HCT116 (cell line): ENCODE measurements around the gene RIMBP2. TPM values are rescaled to one million over a fixed set of nuclear protein-coding genes. Genes with fewer than 3 reads are reported as not detected.

Experiments
- ATAC-seq: fragments of 200-7000 bp; cut with Tn5 transposase; 2 replicates; pipeline ENCODE4 v1.9.1; 2020; ENCODE audit warnings: mild to moderate bottlenecking, moderate library complexity
- BruUV-seq: library from RNA; stranded (reverse); fragments of 400-500 nt; replicated peaks from 2 replicates; lab custom pipeline; 2021; lab: Mats Ljungman, UMichigan
- CTCF ChIA-PET: fragments of 300-600 bp; sonication (Branson Sonifier 250); formaldehyde crosslinking; loops from one replicate; lab custom pipeline; 2021; ENCODE audit warnings: antibody characterized with exemption; lab: Charles Lee
- POLR2A ChIA-PET: fragments of 300-600, 350-600 bp; sonication (Branson Sonifier 250); formaldehyde crosslinking; loops from one replicate; lab custom pipeline; 2021; ENCODE audit warnings: antibody characterized with exemption; lab: Charles Lee
- RAD21 ChIA-PET, 2 experiments: fragments of 300-600 bp; sonication (Branson Sonifier 250); formaldehyde crosslinking; loops; one replicate each; lab custom pipeline; 2023; ENCODE audit warnings: low total read pairs in 2 of 2; ENCODE audit not compliant: uncharacterized antibody in 2 of 2, unreplicated experiment in 2 of 2, low non-redundant PET in 1 of 2; lab: Charles Lee
- DNase-seq: peaks from one replicate; pipeline ENCODE4 v3.0.0-alpha.2; 2010; ENCODE audit warnings: low read depth, low spot score
- H2AFZ ChIP-seq: fragments of 200-600 bp; shearing (Covaris generic), sonication (generic); 2 replicates; pipeline ENCODE4 v1.6.1; 2017; ENCODE audit warnings: low read depth, mixed run types, mixed read lengths, antibody characterized with exemption, low read length; ENCODE audit not compliant: poor library complexity, severe bottlenecking
- H3K27ac ChIP-seq: 2 replicates; pipeline ENCODE4 v1.5.1; 2012; ENCODE audit warnings: low read depth, low read length
- H3K27me3 ChIP-seq: fragments of 200-600 bp; sonication (generic); 2 replicates; pipeline ENCODE4 v1.6.1; 2016; ENCODE audit warnings: mixed run types, low read length, mixed read lengths; ENCODE audit not compliant: insufficient read depth
- H3K36me3 ChIP-seq, 2 experiments: fragments of 200-500 bp in 1 of 2; fragments of 200-600 bp in 1 of 2; sonication (Bioruptor generic) in 1 of 2; sonication (generic) in 1 of 2; 2 replicates each; pipeline versions ENCODE4 v1.5.1 to v1.6.1; 2014 to 2016; ENCODE audit warnings: low read length in 2 of 2, inconsistent platforms in 1 of 2, mixed read lengths in 1 of 2, mixed run types in 1 of 2; ENCODE audit not compliant: insufficient read depth in 2 of 2, control insufficient read depth in 1 of 2
- H3K4me1 ChIP-seq, 2 experiments: fragments of 200-600 bp in 1 of 2; sonication (generic) in 1 of 2; 2 replicates each; pipeline versions ENCODE4 v1.5.1 to v1.6.1; 2012 to 2017; ENCODE audit warnings: low read length in 2 of 2, inconsistent platforms in 1 of 2, mild to moderate bottlenecking in 1 of 2, mixed read lengths in 1 of 2, mixed run types in 1 of 2, moderate library complexity in 1 of 2; ENCODE audit not compliant: insufficient read depth in 2 of 2, control insufficient read depth in 1 of 2
- H3K4me2 ChIP-seq: fragments of 200-600 bp; sonication (generic); 2 replicates; pipeline ENCODE4 v1.6.1; 2017; ENCODE audit warnings: mixed run types, low read length, mixed read lengths
- H3K4me3 ChIP-seq, 2 experiments: fragments of 200-600 bp in 1 of 2; sonication (generic) in 1 of 2; replicated peaks in 1 of 2; 2 replicates each; pipeline ENCODE4 v1.5.1; 2011 to 2016; ENCODE audit warnings: low read length in 2 of 2, control low read depth in 1 of 2, low read depth in 1 of 2, mild to moderate bottlenecking in 1 of 2, mixed read lengths in 1 of 2, mixed run types in 1 of 2
- H3K79me2 ChIP-seq: fragments of 200-600 bp; sonication (generic); 2 replicates; pipeline ENCODE4 v1.6.1; 2017; ENCODE audit warnings: mild to moderate bottlenecking, mixed run types, low read length, moderate library complexity, mixed read lengths; ENCODE audit not compliant: insufficient read depth
- H3K9ac ChIP-seq: fragments of 200-600 bp; sonication (generic); 2 replicates; pipeline ENCODE4 v1.6.1; 2016; ENCODE audit warnings: low read length, mixed read lengths
- H3K9me2 ChIP-seq: fragments of 200-600 bp; sonication (generic), shearing (Covaris generic); 2 replicates; pipeline ENCODE4 v1.6.1; 2017; ENCODE audit warnings: mixed run types, mild to moderate bottlenecking, moderate library complexity; ENCODE audit not compliant: insufficient read depth
- H3K9me3 ChIP-seq, 2 experiments: fragments of 200-500 bp in 1 of 2; fragments of 200-600 bp in 1 of 2; sonication (Bioruptor generic) in 1 of 2; sonication (generic) in 1 of 2; 2 replicates each; pipeline ENCODE4 v1.6.1; 2014 to 2017; ENCODE audit warnings: low read length in 2 of 2, mixed read lengths in 2 of 2, inconsistent platforms in 1 of 2, low read depth in 1 of 2, mild to moderate bottlenecking in 1 of 2, mixed run types in 1 of 2, moderate library complexity in 1 of 2; ENCODE audit not compliant: control insufficient read depth in 1 of 2, insufficient read depth in 1 of 2
- H4K20me1 ChIP-seq: fragments of 200-600 bp; sonication (generic), shearing (Covaris generic); 2 replicates; pipeline ENCODE4 v1.6.1; 2017; ENCODE audit warnings: mixed run types, mild to moderate bottlenecking, moderate library complexity; ENCODE audit not compliant: insufficient read depth
- CEBPB ChIP-seq: IDR thresholded peaks from 2 replicates; pipeline ENCODE4 v1.6.1; 2012; ENCODE audit warnings: low read depth
- EGR1 ChIP-seq: IDR thresholded peaks from 2 replicates; pipeline ENCODE4 v1.6.1; 2012; ENCODE audit warnings: low read depth
- POLR2AphosphoS5 ChIP-seq: IDR thresholded peaks from 2 replicates; pipeline ENCODE4 v1.6.1; 2011; ENCODE audit warnings: mild to moderate bottlenecking, low read depth, low read length, moderate library complexity
- SRF ChIP-seq: IDR thresholded peaks from 2 replicates; pipeline ENCODE4 v1.6.1; 2012; ENCODE audit warnings: low read depth
- TCF7L2 ChIP-seq: IDR thresholded peaks from 2 replicates; pipeline ENCODE4 v1.7.0; 2011; ENCODE audit warnings: borderline replicate concordance, inconsistent platforms; ENCODE audit not compliant: insufficient read depth, insufficient read length; ENCODE audit errors: extremely low read depth
- intact Hi-C: fragments of 100-400 bp; cut with micrococcal nuclease; formaldehyde crosslinking; loops from 2 replicates; pipeline ENCODE4 v1.10.0; 2022
- total RNA-seq: library from RNA; stranded (reverse); gene quantifications from one replicate; pipeline ENCODE4 v1.2.1, GENCODE V29; 2021; ENCODE audit not compliant: unreplicated experiment
- TF ChIP-seq, protein P1 (sequence below): IDR thresholded peaks from 2 replicates; pipeline ENCODE4 v1.6.1; 2012; ENCODE audit warnings: low read depth

The RIMBP2 gene
- total RNA-seq, 1 experiment from 2014 or later: not detected

GRCh38 chr12:130620281-130620680 is 95.8 kb downstream of the RIMBP2 start:
- BruUV-seq: no TSS peak
- ChIA-PET POLR2A (no interaction called here), RAD21 (no interaction called here), CTCF (no interaction called here)
- H3K9ac ChIP-seq: no peak overlapping the region
- H3K4me2 ChIP-seq: no peak overlapping the region
- no peaks in the 10 kb centered on the region for H3K79me2 ChIP-seq
- H3K36me3 ChIP-seq: no peaks in the 10 kb centered on the region
- H3K4me3 ChIP-seq: no peak overlapping the region
- DNase-seq (no peak), ATAC-seq (no peak)
- no peaks in the 10 kb centered on the region for H3K9me3 ChIP-seq
- no peak overlapping the region for H2AFZ ChIP-seq
- no peaks in the 10 kb centered on the region for H3K9me2 ChIP-seq
- no peaks in the 10 kb centered on the region for H3K27me3 ChIP-seq
- intact Hi-C loops: no loop called here
- TF ChIP-seq CEBPB (no peak), SRF (no peak), TCF7L2 (no peak), EGR1 (no peak), POLR2AphosphoS5 (no peak)
- TF ChIP-seq, protein P1, sequence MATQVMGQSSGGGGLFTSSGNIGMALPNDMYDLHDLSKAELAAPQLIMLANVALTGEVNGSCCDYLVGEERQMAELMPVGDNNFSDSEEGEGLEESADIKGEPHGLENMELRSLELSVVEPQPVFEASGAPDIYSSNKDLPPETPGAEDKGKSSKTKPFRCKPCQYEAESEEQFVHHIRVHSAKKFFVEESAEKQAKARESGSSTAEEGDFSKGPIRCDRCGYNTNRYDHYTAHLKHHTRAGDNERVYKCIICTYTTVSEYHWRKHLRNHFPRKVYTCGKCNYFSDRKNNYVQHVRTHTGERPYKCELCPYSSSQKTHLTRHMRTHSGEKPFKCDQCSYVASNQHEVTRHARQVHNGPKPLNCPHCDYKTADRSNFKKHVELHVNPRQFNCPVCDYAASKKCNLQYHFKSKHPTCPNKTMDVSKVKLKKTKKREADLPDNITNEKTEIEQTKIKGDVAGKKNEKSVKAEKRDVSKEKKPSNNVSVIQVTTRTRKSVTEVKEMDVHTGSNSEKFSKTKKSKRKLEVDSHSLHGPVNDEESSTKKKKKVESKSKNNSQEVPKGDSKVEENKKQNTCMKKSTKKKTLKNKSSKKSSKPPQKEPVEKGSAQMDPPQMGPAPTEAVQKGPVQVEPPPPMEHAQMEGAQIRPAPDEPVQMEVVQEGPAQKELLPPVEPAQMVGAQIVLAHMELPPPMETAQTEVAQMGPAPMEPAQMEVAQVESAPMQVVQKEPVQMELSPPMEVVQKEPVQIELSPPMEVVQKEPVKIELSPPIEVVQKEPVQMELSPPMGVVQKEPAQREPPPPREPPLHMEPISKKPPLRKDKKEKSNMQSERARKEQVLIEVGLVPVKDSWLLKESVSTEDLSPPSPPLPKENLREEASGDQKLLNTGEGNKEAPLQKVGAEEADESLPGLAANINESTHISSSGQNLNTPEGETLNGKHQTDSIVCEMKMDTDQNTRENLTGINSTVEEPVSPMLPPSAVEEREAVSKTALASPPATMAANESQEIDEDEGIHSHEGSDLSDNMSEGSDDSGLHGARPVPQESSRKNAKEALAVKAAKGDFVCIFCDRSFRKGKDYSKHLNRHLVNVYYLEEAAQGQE: no peak
- H4K20me1 ChIP-seq: no peaks in the 10 kb centered on the region
- H3K4me1 ChIP-seq: no peaks in the 10 kb centered on the region
- no peak overlapping the region for H3K27ac ChIP-seq
